GM12865 (cell line): Measurements from ENCODE around the gene GATA2.

Source experiments
- DNase-seq: peaks from one replicate; pipeline ENCODE4 v3.0.0; 2010; ENCODE audit warnings: low read depth
- H3K4me3 ChIP-seq: 2 replicates; pipeline ENCODE4 v1.5.1; 2011; ENCODE audit warnings: mild to moderate bottlenecking, low read depth, low read length, control low read depth
- TF ChIP-seq, protein P1 (sequence below): IDR thresholded peaks from 2 replicates; pipeline ENCODE4 v1.5.1; 2011; ENCODE audit warnings: low read length, control low read depth, low read depth, inconsistent platforms; ENCODE audit not compliant: insufficient read depth; ENCODE audit errors: missing control alignments

GATA2 gene

DNA sequence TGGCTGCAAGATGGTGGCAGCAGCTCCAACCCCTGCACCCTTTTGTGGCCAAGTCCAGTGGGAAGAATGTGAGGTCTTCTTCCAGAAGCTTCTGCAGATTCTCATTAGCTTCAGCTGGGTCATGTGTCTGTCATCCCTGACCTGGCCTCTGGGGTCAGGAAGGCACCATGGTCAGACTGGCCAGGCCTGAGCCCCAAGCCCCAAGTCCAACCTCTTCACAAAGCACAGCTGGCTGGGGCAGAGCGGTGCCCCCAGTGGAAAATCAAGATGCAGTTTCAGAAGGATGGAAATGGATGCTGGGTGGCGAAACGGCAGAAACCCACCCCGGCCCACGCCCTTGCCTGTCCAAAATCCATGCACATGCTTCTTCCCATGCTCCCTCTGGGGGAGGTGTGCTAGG is 15.9 kb upstream of the GATA2 start:
- no peak for DNase-seq
- TF ChIP-seq, protein P1, sequence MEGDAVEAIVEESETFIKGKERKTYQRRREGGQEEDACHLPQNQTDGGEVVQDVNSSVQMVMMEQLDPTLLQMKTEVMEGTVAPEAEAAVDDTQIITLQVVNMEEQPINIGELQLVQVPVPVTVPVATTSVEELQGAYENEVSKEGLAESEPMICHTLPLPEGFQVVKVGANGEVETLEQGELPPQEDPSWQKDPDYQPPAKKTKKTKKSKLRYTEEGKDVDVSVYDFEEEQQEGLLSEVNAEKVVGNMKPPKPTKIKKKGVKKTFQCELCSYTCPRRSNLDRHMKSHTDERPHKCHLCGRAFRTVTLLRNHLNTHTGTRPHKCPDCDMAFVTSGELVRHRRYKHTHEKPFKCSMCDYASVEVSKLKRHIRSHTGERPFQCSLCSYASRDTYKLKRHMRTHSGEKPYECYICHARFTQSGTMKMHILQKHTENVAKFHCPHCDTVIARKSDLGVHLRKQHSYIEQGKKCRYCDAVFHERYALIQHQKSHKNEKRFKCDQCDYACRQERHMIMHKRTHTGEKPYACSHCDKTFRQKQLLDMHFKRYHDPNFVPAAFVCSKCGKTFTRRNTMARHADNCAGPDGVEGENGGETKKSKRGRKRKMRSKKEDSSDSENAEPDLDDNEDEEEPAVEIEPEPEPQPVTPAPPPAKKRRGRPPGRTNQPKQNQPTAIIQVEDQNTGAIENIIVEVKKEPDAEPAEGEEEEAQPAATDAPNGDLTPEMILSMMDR, result no peak
- no peak overlapping the region for H3K4me3 ChIP-seq

GRCh38 chr3:128506754-128507153 is 13.8 kb upstream of the GATA2 start:
- TF ChIP-seq, protein P1, result no peak
- no peak overlapping the region for H3K4me3 ChIP-seq
- no peak for DNase-seq

GRCh38 chr3:128505771-128506170 is 12.8 kb upstream of the GATA2 start:
- TF ChIP-seq, protein P1, result no peak
- DNase-seq, result no peak
- H3K4me3 ChIP-seq, result no peak overlapping the region

DNA sequence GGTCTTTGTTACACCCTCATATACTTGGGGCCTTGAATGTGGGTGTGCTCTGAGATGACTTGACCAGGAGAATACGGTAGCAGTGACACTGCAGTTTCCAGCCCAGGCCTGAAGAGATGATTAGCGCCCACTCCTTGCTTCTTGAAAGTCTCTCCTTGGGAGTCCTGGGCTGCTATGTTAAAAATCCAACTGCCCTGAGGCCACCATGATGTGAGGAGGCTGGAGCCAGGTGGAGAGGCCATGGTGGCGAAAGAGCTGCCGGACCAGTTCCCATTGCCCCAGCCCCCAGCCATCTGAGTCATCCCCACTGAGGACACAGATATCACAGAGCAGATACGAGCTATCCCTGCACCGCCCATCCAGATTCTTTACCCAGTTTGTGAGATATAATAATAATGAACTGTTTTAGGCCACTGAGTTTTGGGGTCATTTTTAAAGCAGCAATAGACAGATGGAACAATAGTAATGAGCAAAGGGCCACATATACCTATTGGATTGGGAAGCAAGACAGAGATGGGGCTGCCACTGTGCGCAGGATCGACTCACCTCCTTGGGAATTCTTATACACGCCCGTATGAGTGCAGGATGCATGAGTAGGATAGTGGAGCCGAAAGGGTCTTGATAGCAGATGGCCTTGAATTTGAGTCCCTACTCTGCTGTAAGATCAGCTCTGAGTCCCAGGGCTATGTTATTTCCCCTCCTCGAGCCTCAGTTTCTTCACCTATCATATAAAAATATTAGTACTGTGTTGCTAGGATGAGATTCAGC is 12.1 kb upstream of the GATA2 start:
- TF ChIP-seq, protein P1, result no peak
- no peak for DNase-seq
- no peak overlapping the region for H3K4me3 ChIP-seq

GRCh38 chr3:128504533-128504915 is 11.5 kb upstream of the GATA2 start:
- TF ChIP-seq, protein P1, result no peak
- DNase-seq, result no peak
- no peak overlapping the region for H3K4me3 ChIP-seq

- TF ChIP-seq, protein P1, result no peak
- H3K4me3 ChIP-seq, result no peak overlapping the region
- DNase-seq, result no peak
These were observed 10.9 kb upstream of the GATA2 start for GRCh38 chr3:128503751-128504532.
